HG02885 (cell line): ENCODE data around the gene JAKMIP2.
"Not testable (repeated sequence)": the region's sequence is repeated elsewhere in the genome, so short reads cannot be mapped to it uniquely, and the experiment has no call there.

Experiments
- ATAC-seq: cut with Tn5 transposase; IDR thresholded peaks from one replicate; pipeline ENCODE4 v1.9.1; 2021; ENCODE audit warnings: mild to moderate bottlenecking; ENCODE audit not compliant: unreplicated experiment, poor library complexity

Gene JAKMIP2

GRCh38 chr5:147621016-147621415 is 161.5 kb downstream of the JAKMIP2 start:
- no peak for ATAC-seq

DNA sequence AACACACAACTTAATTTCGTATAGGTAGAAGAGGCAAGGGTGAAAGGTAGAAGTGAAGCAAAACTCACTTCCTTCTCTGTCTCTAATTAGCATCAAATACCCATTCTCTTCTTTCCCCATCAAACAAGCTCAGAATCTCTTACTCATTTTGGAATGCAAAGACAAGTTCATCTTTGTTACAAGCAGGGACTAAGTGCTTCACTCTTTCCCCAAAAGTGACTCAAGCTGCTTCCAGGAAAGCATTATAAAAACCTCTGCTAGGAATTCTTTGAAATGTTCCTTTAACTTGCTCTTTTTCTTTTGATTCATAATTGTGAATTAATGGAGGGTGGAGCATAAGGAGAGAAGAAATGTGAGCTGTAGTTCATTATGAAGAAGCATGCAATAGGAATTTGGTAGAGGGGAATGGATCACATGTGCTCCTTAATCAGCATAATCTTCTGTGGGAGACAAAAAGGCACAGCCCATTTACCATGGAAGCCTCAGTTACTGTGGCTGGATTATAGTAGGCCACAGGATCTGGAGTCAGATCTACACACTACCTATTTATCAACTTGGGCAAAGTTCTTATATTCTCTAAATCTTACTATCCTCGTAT is 163.1 kb downstream of the JAKMIP2 start:
- no peak for ATAC-seq

- no peak for ATAC-seq
These were observed 164.7 kb downstream of the JAKMIP2 start for GRCh38 chr5:147617711-147618350.

DNA sequence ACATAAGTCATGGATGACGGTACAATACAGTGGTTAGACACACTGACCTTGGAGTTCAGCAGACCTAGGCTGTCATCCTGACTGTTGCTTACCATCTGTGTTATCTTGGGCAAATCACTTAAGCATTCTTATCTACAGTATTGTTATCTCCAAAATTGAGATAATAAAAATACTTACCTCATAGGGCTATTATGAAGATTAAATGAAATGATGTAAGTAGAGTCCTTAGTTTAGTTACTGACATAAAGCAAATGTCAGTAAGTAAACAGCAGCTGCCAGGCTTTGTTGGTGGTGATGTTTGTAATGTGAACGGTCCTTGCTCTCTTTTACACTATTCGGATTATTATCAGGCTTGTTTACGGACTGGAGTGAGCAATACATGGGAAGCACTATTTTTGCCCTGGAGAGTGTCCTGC is 165.3 kb downstream of the JAKMIP2 start:
- ATAC-seq, result no peak

DNA sequence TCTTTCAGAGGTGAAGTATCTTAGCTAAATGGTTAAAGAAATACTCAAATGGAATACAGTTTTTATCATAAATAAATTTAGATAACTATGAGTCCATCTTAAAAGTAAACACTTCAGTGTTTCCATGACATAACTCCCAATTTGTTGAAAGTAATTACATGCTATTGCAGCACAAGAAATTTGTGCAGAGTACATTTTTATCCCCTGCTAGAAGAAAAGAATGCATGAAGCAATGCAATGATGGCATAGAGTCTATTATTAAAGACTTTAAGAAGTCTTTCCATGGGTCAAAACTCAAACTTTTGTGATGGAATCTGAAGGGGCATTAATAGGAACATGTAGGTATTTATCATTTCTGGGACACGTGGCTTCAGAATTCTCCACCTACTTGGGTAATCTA is 166.1 kb downstream of the JAKMIP2 start:
- ATAC-seq, result no peak

DNA sequence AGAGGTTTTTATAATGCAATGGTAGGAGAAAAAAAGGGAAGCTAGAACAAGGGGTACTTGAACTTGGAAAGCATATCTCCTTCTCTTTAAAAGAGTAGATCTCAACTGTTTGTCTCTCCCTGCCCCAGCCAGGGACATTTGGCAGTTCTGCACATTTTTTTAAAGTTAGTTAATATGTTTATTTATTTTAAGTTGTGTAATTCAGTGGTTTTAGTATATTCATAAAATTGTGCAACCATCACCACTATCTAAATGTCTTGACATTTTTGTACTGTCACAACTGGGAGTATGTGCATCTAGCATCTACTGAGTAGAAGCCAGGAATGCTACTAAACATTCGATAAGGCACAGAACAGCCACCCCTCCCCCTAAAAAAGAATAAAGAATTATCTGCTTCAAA is 169.2 kb downstream of the JAKMIP2 start:
- ATAC-seq, result no peak

DNA sequence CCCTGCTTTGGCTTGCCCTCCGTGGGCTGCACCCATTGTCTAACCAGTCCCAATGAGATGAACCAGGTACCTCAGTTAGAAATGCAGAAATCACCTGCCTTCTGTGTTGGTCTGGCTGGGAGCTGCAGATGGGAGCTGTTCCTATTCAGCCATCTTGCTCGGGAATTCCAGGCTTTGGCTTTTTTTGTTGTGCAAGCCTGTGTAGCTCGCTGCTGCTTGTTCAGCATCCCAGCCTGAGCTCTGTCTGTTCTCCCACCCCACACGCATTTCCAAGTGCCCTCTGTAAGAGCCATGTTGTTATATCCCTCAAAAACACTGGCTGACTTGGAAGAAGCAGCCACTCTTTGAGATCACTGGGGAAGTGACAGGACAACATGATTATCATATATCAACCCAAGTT is 171.0 kb downstream of the JAKMIP2 start:
- no peak for ATAC-seq

DNA sequence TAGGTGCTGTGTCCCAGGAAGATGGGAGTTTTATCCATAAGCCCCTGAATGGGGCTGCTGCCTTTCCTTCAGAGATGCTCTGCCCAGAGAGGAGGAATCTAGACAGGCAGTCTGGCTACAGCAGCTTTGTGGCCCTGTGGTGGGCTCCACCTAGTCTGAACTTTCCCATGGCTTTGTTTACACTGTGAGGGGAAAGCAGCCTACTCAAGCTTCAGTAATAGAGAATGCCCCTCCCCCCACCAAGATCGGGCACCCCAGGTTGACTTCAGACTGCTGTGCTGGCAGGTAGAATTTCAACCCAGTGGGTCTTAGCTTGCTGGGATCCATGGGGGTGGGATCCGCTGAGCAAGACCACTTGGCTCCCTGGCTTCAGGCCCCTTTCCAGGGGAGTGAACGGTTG is 171.7 kb downstream of the JAKMIP2 start:
- no peak for ATAC-seq

- no peak for ATAC-seq
These were observed 180.9 kb downstream of the JAKMIP2 start for GRCh38 chr5:147601652-147602051.

DNA sequence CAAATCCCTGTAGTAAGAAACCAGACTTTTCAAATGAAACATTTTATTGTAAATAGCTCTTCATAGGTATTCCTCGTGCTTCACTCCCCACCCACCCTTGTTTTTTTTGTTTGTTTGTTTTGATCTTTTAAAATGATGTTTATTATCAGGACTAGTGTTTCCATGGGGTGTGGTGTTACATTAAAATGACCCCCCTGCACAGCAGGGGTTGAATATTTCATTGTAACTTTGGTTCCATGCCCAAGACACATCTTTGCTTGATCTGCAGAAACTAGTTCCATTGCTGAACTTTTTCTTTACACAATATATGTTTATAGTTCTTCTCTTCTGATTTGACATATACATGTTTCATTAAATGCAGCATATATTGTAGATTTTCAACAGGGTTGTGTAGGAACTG is 191.4 kb downstream of the JAKMIP2 start:
- no peak for ATAC-seq

DNA sequence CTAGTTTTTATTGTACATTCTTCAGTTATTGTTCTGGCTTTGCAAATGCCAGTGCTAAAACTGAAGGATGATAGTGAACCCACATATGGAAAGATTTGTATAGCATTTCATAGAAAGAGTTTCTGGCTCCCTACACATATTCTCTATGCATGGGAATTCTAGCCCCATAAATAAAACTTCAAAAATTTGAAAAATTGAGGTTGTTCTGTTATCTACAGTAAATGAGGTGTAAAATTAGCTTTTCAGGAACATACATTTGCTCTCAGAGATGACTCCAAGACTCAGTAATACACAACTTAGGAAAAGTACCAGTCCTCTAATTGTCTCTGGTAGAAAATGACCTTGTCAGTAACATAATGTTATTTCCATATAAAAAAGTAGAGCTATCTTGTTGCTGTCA is 192.4 kb downstream of the JAKMIP2 start:
- no peak for ATAC-seq

DNA sequence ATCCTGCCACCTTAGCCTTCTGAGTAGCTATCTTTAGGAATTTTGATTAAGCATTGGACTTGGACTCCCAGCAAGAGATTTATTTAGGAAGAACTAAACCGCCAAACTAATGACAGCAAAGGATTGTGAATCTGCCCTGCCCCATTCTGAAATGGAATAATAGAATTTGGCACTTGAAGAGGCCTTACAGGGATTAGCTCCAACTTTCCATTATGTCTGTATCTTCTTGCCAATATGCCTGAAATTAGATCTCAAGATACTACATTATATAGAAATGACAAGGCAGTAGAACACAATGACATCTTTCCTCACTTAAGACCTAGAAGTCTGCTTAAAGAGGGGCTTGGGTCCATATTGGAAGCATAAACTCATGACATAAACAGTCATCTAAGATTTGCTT is 195.7 kb downstream of the JAKMIP2 start:
- no peak for ATAC-seq

DNA sequence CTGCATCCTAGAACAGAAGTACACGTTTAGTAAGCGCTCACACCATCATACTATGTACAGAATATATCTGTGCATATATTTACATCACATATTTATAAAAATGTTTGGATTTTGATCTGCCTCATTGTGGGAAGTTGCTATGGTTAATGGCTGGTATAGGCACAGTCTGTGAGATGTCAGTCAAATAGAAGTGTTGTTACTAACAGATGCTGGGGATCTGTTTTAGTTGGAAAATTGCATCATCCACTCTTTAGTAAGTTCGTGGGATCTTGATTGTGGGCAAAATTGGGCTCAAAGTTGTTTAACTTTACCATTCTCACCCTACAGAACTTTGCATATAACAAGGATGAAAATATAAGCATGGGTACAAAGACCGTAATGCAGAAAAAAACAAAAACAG is 196.3 kb downstream of the JAKMIP2 start:
- no peak for ATAC-seq

- ATAC-seq, result not testable (repeated sequence)
These were observed 200.3 kb downstream of the JAKMIP2 start for GRCh38 chr5:147582272-147582671.

- ATAC-seq, result not testable (repeated sequence)
These were observed 202.1 kb downstream of the JAKMIP2 start for GRCh38 chr5:147580418-147580817.

- no peak for ATAC-seq
These were observed 204.1 kb downstream of the JAKMIP2 start for GRCh38 chr5:147578228-147579024.

GRCh38 chr5:147576646-147577535 is 205.6 kb downstream of the JAKMIP2 start:
- ATAC-seq, result peak; percentile 88

GRCh38 chr5:147575598-147575997 is 206.9 kb downstream of the JAKMIP2 start:
- ATAC-seq, result no peak

- no peak for ATAC-seq
These were observed 209.3 kb downstream of the JAKMIP2 start for GRCh38 chr5:147573211-147573610.

GRCh38 chr5:147568710-147569406 is 213.7 kb downstream of the JAKMIP2 start:
- ATAC-seq, result no peak
